NCI-H524 treated with DMSO at 0.1 percent for 48 hours (cell line): ENCODE data around the gene PRKD2.
"Not testable (repeated sequence)": the region's sequence is repeated elsewhere in the genome, so short reads cannot be mapped to it uniquely, and the experiment has no call there.

Experiments
- DNase-seq: peaks from one replicate; lab custom pipeline; 2025; lab: John Stamatoyannopoulos, UW

Gene PRKD2

GRCh38 chr19:46633130-46633529 lies 83.8 kb downstream of the PRKD2 start:
- no peak for DNase-seq

GRCh38 chr19:46631481-46631880 lies 85.4 kb downstream of the PRKD2 start:
- DNase-seq, result no peak

- DNase-seq, result peak; percentile 23
Measured at GRCh38 chr19:46630586-46631205, 86.2 kb downstream of the PRKD2 start.

- no peak for DNase-seq
Measured at GRCh38 chr19:46629546-46630025, 87.3 kb downstream of the PRKD2 start.

GRCh38 chr19:46628970-46629369 lies 87.9 kb downstream of the PRKD2 start:
- not testable (repeated sequence) for DNase-seq

- DNase-seq, result no peak
Measured at GRCh38 chr19:46626446-46626845, 90.5 kb downstream of the PRKD2 start.

GRCh38 chr19:46625731-46626130 lies 91.2 kb downstream of the PRKD2 start:
- no peak for DNase-seq

- no peak for DNase-seq
Measured at GRCh38 chr19:46624958-46625661, 91.8 kb downstream of the PRKD2 start, which contains the start of gene PTGIR. PTGIR (minus strand) TSS chr19:46625089; CDS start chr19:46624225, 864 bp downstream.
